ENCODE data around the gene KIF19. TPM values are rescaled to one million over a fixed set of nuclear protein-coding genes. Genes with fewer than 3 reads are reported as not detected.
"Not testable (repeated sequence)": the region's sequence is repeated elsewhere in the genome, so short reads cannot be mapped to it uniquely, and the experiment has no call there.

KIF19 gene
- total and polyA plus RNA-seq, 2 of the 4 experiments (the other 2 are of a cell fraction): not detected

DNA sequence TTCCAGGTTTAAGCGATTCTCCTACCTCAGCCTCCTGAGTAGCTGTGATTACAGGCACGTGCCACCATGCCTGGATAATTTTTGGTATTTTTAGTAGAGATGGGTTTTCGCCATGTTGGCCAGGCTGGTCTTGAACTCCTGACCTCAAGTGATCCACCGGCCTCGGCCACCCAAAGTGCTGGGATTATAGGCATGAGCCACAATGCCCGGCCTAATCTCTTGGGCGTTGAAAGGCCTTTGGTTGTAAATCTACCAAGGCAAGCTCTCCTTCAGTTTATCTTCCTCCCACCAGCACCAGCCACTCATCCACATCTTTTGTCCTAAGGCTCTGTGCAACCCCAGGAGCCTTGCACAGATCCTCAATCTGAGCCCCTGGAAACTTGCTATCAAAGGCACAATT, 46.4 kb upstream of the KIF19 start:
- H3K27me3 ChIP-seq (ENCODE audit: control insufficient read depth, insufficient read depth, low read length); H3K23ac ChIP-seq (ENCODE audit: low read depth, low read length); H4K91ac ChIP-seq (ENCODE audit: insufficient read depth, low read depth, low read length); H2BK5ac ChIP-seq (ENCODE audit: low read depth, low read length, poor library complexity, severe bottlenecking); H2BK20ac ChIP-seq (ENCODE audit: low read depth, low read length); H3K14ac ChIP-seq (replicated peaks; ENCODE audit: low read depth, low read length); H3K56ac ChIP-seq (ENCODE audit: extremely low read depth, insufficient read depth, low read length); H3K18ac ChIP-seq (ENCODE audit: low read depth, low read length); BruUV-seq (replicated peaks); H3K9ac ChIP-seq (ENCODE audit: low read depth, low read length); H3K9me3 ChIP-seq (ENCODE audit: control insufficient read depth, insufficient read depth, low read length); H2AK9ac ChIP-seq (replicated peaks; ENCODE audit: low read depth, low read length, poor library complexity); H3K4me2 ChIP-seq (ENCODE audit: low read depth, low read length); DNase-seq; H2BK120ac ChIP-seq (ENCODE audit: low read depth, low read length); H3K79me1 ChIP-seq (ENCODE audit: low read depth in 1 of 2, low read length in 2 of 2); in situ Hi-C loops (cut with MboI; ENCODE audit: low sequenced_read_pairs); ATAC-seq (ENCODE audit: low read depth); H2AK5ac ChIP-seq (ENCODE audit: low read depth, low read length); H3K4me1 ChIP-seq (ENCODE audit: control insufficient read depth, insufficient read depth, low read length); H3K4me3 ChIP-seq (ENCODE audit: insufficient read depth, low read depth, low read length); intact Hi-C loops (cut with micrococcal nuclease); H3K36me3 ChIP-seq (ENCODE audit: control insufficient read depth, insufficient read depth, low read length); H4K20me1 ChIP-seq (ENCODE audit: insufficient read depth, low read length); H4K5ac ChIP-seq (ENCODE audit: low read depth, low read length); CTCF ChIA-PET; dilution Hi-C loops (cut with HindIII; ENCODE audit: low sequenced_read_pairs, unreplicated experiment); H3K9me1 ChIP-seq (ENCODE audit: insufficient read depth, low read length); H2BK15ac ChIP-seq (ENCODE audit: low read depth, low read length); H2AFZ ChIP-seq (replicated peaks; ENCODE audit: low read length, poor library complexity); H3K27ac ChIP-seq (ENCODE audit: insufficient read depth, low read length); POLR2A ChIA-PET (ENCODE audit: unreplicated experiment); H3K4ac ChIP-seq (ENCODE audit: low read depth, low read length); H4K8ac ChIP-seq (ENCODE audit: low read depth in 2 of 2, low read length in 2 of 2): not testable (repeated sequence)
- WGBS, 2 experiments (ENCODE audit: extremely low coverage in 2 of 2, insufficient read length in 1 of 2): 60% methylated on average over 1 of the region's 7 CpGs; no CpG with 5 or more reads in 1 of the 2 experiments
